DOHH2 (cell line): ENCODE measurements around the gene ROR1.

Experiments
- H3F3A ChIP-seq: fragments of 200-600 bp; sonication (generic), shearing (Covaris generic); 2 replicates; pipeline ENCODE4 v1.6.0; 2016; ENCODE audit warnings: antibody characterized with exemption, mild to moderate bottlenecking; ENCODE audit not compliant: control insufficient read depth, insufficient read depth
- H3K27ac ChIP-seq: fragments of 200-600 bp; sonication (generic); 2 replicates; pipeline ENCODE4 v1.5.1; 2014; ENCODE audit warnings: low read depth, mild to moderate bottlenecking, low read length, moderate library complexity
- H3K27me3 ChIP-seq: fragments of 200-600 bp; sonication (generic); 2 replicates; pipeline ENCODE4 v1.6.1; 2014; ENCODE audit warnings: mild to moderate bottlenecking, low read length, mixed read lengths; ENCODE audit not compliant: control insufficient read depth
- H3K36me3 ChIP-seq: fragments of 200-600 bp; sonication (generic); 2 replicates; pipeline ENCODE4 v1.6.1; 2014; ENCODE audit warnings: mild to moderate bottlenecking, low read length, moderate library complexity, mixed read lengths; ENCODE audit not compliant: control insufficient read depth
- H3K4me1 ChIP-seq: fragments of 200-600 bp; sonication (generic); 2 replicates; pipeline ENCODE4 v1.6.1; 2014; ENCODE audit warnings: mild to moderate bottlenecking, low read length, mixed read lengths; ENCODE audit not compliant: control insufficient read depth
- H3K4me2 ChIP-seq: fragments of 200-600 bp; sonication (generic); 2 replicates; pipeline ENCODE4 v1.6.0; 2014; ENCODE audit warnings: mild to moderate bottlenecking, low read length, moderate library complexity
- H3K4me3 ChIP-seq: fragments of 200-600 bp; sonication (generic); 2 replicates; pipeline ENCODE4 v1.5.1; 2014; ENCODE audit warnings: mild to moderate bottlenecking, low read length, mixed read lengths
- H3K79me2 ChIP-seq: fragments of 200-600 bp; sonication (generic); 2 replicates; pipeline ENCODE4 v1.6.1; 2014; ENCODE audit warnings: mild to moderate bottlenecking, low read length, mixed read lengths; ENCODE audit not compliant: control insufficient read depth
- H3K9me2 ChIP-seq: fragments of 200-600 bp; sonication (generic); replicated peaks from 2 replicates; pipeline ENCODE4 v1.6.1; 2014; ENCODE audit warnings: mild to moderate bottlenecking, low read length, mixed read lengths; ENCODE audit not compliant: control insufficient read depth
- H3K9me3 ChIP-seq: fragments of 200-600 bp; sonication (generic); 2 replicates; pipeline ENCODE4 v1.6.1; 2014; ENCODE audit warnings: antibody characterized with exemption, low read length, mixed read lengths; ENCODE audit not compliant: control insufficient read depth, insufficient read depth
- H4K20me1 ChIP-seq: fragments of 200-600 bp; sonication (generic); 2 replicates; pipeline ENCODE4 v1.6.0; 2014; ENCODE audit warnings: low read depth, mild to moderate bottlenecking, antibody characterized with exemption, low read length, moderate library complexity; ENCODE audit not compliant: control insufficient read depth, insufficient read depth
- EZH2phosphoT487 ChIP-seq: fragments of 200-600 bp; sonication (generic); IDR thresholded peaks from 2 replicates; pipeline ENCODE4 v1.6.1; 2017; ENCODE audit warnings: borderline replicate concordance, mild to moderate bottlenecking, antibody characterized with exemption, low read length, moderate library complexity, mixed read lengths
- TF ChIP-seq, protein P1 (sequence below): fragments of 200-600 bp; sonication (generic); IDR thresholded peaks from one replicate; pipeline ENCODE4 v1.5.1; 2014; ENCODE audit warnings: antibody characterized with exemption, mild to moderate bottlenecking, low read depth, low read length; ENCODE audit not compliant: poor library complexity, severe bottlenecking

Gene ROR1

DNA sequence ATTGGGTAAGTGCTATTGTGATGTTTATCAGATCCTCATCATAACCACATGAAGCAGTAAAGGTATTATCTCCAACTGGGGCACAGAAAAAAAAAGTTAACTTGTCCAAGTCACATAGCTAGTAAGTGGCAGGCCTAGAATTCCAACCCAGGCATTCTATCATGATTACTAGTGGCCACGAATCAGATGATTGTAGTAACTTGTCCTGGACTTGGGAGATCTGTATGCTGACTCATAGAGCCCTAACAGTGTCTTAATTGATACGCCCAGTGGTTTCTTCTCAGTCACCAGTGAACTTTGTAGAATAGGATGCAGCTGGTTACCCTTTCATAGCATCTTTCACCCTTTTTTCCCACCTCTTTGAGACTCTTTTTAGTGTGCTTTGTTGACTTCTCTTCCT lies 338.5 kb downstream of the ROR1 start:
- no peaks in the 10 kb centered on the region for H4K20me1 ChIP-seq
- no peaks in the 10 kb centered on the region for H3F3A ChIP-seq
- H3K4me1 ChIP-seq = no peaks in the 10 kb centered on the region
- H3K79me2 ChIP-seq = no peaks in the 10 kb centered on the region
- H3K9me2 ChIP-seq = no peaks in the 10 kb centered on the region
- H3K4me2 ChIP-seq = no peak overlapping the region
- peaks cover 12% of the 10 kb centered on the region; the same call in 1 of the 2 replicates for H3K27me3 ChIP-seq
- H3K9me3 ChIP-seq = no peaks in the 10 kb centered on the region
- no peak overlapping the region for H3K27ac ChIP-seq
- no peak for TF ChIP-seq EZH2phosphoT487
- TF ChIP-seq, protein P1, sequence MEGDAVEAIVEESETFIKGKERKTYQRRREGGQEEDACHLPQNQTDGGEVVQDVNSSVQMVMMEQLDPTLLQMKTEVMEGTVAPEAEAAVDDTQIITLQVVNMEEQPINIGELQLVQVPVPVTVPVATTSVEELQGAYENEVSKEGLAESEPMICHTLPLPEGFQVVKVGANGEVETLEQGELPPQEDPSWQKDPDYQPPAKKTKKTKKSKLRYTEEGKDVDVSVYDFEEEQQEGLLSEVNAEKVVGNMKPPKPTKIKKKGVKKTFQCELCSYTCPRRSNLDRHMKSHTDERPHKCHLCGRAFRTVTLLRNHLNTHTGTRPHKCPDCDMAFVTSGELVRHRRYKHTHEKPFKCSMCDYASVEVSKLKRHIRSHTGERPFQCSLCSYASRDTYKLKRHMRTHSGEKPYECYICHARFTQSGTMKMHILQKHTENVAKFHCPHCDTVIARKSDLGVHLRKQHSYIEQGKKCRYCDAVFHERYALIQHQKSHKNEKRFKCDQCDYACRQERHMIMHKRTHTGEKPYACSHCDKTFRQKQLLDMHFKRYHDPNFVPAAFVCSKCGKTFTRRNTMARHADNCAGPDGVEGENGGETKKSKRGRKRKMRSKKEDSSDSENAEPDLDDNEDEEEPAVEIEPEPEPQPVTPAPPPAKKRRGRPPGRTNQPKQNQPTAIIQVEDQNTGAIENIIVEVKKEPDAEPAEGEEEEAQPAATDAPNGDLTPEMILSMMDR = no peak
- H3K36me3 ChIP-seq = no peaks in the 10 kb centered on the region
- no peak overlapping the region for H3K4me3 ChIP-seq

DNA sequence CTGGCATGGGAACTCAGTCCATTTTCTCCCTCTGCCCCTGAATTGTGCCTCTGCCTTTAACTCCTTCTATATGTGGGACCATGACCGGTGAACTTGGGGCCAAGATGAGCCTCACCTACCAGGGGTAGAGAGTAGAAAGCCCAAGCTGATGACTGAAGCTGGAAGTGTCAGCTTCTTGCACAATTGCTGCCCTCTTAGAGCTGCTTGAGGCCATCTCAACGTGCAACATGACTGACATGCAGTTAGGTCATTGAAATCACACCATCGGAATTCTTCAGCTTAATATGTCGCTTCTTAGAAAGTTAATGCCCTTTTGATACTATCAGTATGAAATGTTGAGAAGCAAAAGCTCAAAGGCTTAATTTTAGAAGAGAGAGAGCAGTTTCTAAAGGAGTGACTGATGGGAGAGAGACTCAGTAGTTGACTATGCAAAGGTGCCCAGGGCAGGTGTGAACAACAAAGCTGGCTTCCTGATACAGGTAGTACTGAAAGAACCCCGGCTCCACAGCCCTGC lies 340.3 kb downstream of the ROR1 start:
- no peaks in the 10 kb centered on the region for H3K79me2 ChIP-seq
- no peaks in the 10 kb centered on the region for H3K9me2 ChIP-seq
- H3K36me3 ChIP-seq = no peaks in the 10 kb centered on the region
- H3K27me3 ChIP-seq = 0 out of 2 replicates have a peak, but pooled peaks cover 6% of the 10 kb centered on the region
- no peaks in the 10 kb centered on the region for H3F3A ChIP-seq
- no peak overlapping the region for H3K4me2 ChIP-seq
- no peak overlapping the region for H3K4me3 ChIP-seq
- no peaks in the 10 kb centered on the region for H4K20me1 ChIP-seq
- H3K9me3 ChIP-seq = no peaks in the 10 kb centered on the region
- no peaks in the 10 kb centered on the region for H3K4me1 ChIP-seq
- no peak overlapping the region for H3K27ac ChIP-seq
- no peak for TF ChIP-seq EZH2phosphoT487
- TF ChIP-seq, protein P1 = no peak

DNA sequence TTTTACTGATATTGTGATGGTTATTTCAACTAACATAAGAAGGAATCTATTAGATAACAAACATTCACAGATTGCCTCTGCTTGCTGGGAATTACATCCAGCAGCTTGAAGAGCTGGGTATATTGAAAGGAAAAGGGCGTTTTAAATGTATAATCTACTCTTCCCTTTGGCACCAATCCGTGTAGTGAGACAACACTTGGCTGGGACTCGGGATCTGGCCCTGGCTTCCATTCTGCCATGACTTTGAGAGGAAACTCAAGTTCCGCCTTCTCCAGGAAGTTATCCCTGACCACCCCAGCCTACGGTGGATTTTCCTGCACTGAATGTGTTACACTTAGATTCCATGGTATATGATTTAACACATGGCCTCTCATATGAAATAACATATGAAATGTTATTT lies 342.7 kb downstream of the ROR1 start:
- TF ChIP-seq EZH2phosphoT487 = no peak
- TF ChIP-seq, protein P1 = no peak
- H3K27me3 ChIP-seq = 0 out of 2 replicates have a peak, but pooled peaks cover 6% of the 10 kb centered on the region
- no peak overlapping the region for H3K4me2 ChIP-seq

More for the DNA sequence above, 342.7 kb downstream of the ROR1 start:
- no peak overlapping the region for H3K4me3 ChIP-seq
- H3K36me3 ChIP-seq = no peaks in the 10 kb centered on the region
- no peaks in the 10 kb centered on the region for H3K4me1 ChIP-seq
- no peaks in the 10 kb centered on the region for H3K9me3 ChIP-seq
- H4K20me1 ChIP-seq = no peaks in the 10 kb centered on the region
- H3F3A ChIP-seq = no peaks in the 10 kb centered on the region
- H3K9me2 ChIP-seq = no peaks in the 10 kb centered on the region
- no peaks in the 10 kb centered on the region for H3K79me2 ChIP-seq
- no peak overlapping the region for H3K27ac ChIP-seq
